ENCODE measurements around the gene CHN2.

Gene CHN2

GRCh38 chr7:29471444-29472138, 277.0 kb downstream of the CHN2 start:
- no peaks in the 10 kb centered on the region for H3K79me2 ChIP-seq
- no peaks in the 10 kb centered on the region for H3K9me3 ChIP-seq (ENCODE audit: control insufficient read depth, low read length)
- no peaks in the 10 kb centered on the region for H3K36me3 ChIP-seq (ENCODE audit: control insufficient read depth, insufficient read depth, low read length)
- H3K27ac ChIP-seq, result no peak overlapping the region
- no peak for TF ChIP-seq CTCF (IDR thresholded peaks at IDR 0.05)
- no peak overlapping the region for H3K4me3 ChIP-seq (ENCODE audit: low read depth, low read length)
- H3K9ac ChIP-seq, result no peak overlapping the region
- no peak overlapping the region for H2AFZ ChIP-seq
- no peaks in the 10 kb centered on the region for H3K27me3 ChIP-seq (ENCODE audit: control insufficient read depth, insufficient read depth, low read length)
- no peaks in the 10 kb centered on the region for H3K4me1 ChIP-seq
- no peak overlapping the region for H3K4me2 ChIP-seq (ENCODE audit: low read length)

GRCh38 chr7:29476916-29477315, 282.3 kb downstream of the CHN2 start:
- Histone ChIP-seq H3K79me2 (no peaks in the 10 kb centered on the region), H3K4me3 (ENCODE audit: low read depth, low read length) (no peak overlapping the region), H3K27ac (no peak overlapping the region), H3K9ac (no peak overlapping the region), H3K4me1 (no peaks in the 10 kb centered on the region), H3K27me3 (ENCODE audit: control insufficient read depth, insufficient read depth, low read length) (no peaks in the 10 kb centered on the region), H2AFZ (no peak overlapping the region), H3K4me2 (ENCODE audit: low read length) (no peak overlapping the region), H3K9me3 (ENCODE audit: control insufficient read depth, low read length) (no peaks in the 10 kb centered on the region), H3K36me3 (ENCODE audit: control insufficient read depth, insufficient read depth, low read length) (no peaks in the 10 kb centered on the region)
- no peak for TF ChIP-seq CTCF (IDR thresholded peaks at IDR 0.05)

GRCh38 chr7:29478226-29478625, 283.7 kb downstream of the CHN2 start:
- Histone ChIP-seq H3K36me3 (ENCODE audit: control insufficient read depth, insufficient read depth, low read length) (no peaks in the 10 kb centered on the region), H3K9me3 (ENCODE audit: control insufficient read depth, low read length) (no peaks in the 10 kb centered on the region), H3K79me2 (no peaks in the 10 kb centered on the region), H2AFZ (no peak overlapping the region), H3K27me3 (ENCODE audit: control insufficient read depth, insufficient read depth, low read length) (no peaks in the 10 kb centered on the region), H3K4me3 (ENCODE audit: low read depth, low read length) (no peak overlapping the region), H3K4me1 (no peaks in the 10 kb centered on the region), H3K9ac (no peak overlapping the region), H3K27ac (no peak overlapping the region), H3K4me2 (ENCODE audit: low read length) (no peak overlapping the region)
- no peak for TF ChIP-seq CTCF (IDR thresholded peaks at IDR 0.05)

- Histone ChIP-seq H3K27me3 (ENCODE audit: control insufficient read depth, insufficient read depth, low read length) (no peaks in the 10 kb centered on the region), H3K36me3 (ENCODE audit: control insufficient read depth, insufficient read depth, low read length) (no peaks in the 10 kb centered on the region), H3K4me2 (ENCODE audit: low read length) (no peak overlapping the region), H3K27ac (no peak overlapping the region), H3K9ac (no peak overlapping the region), H3K4me1 (no peaks in the 10 kb centered on the region), H2AFZ (no peak overlapping the region), H3K79me2 (no peaks in the 10 kb centered on the region), H3K4me3 (ENCODE audit: low read depth, low read length) (no peak overlapping the region), H3K9me3 (ENCODE audit: control insufficient read depth, low read length) (no peaks in the 10 kb centered on the region)
- TF ChIP-seq CTCF (IDR thresholded peaks at IDR 0.05), result no peak
Observed at GRCh38 chr7:29478687-29479240, 284.2 kb downstream of the CHN2 start.

Data from parathyroid adenoma (tissue), 2 donors.